CD4-positive, alpha-beta T cell (primary cell): ENCODE measurements around the gene DLK1. TPM values are rescaled to one million over a fixed set of nuclear protein-coding genes. Genes with fewer than 3 reads are reported as not detected.

Source experiments
- ATAC-seq: fragments of 200-7000 bp; cut with Tn5 transposase; one replicate; pipeline ENCODE4 v1.10.0; 2022; ENCODE audit warnings: mild to moderate bottlenecking; ENCODE audit not compliant: poor library complexity
- CTCF ChIA-PET: fragments of 350-600 bp; sonication (Branson Sonifier 250); formaldehyde crosslinking; loops from one replicate; lab custom pipeline; 2021; ENCODE audit warnings: antibody characterized with exemption, inconsistent platforms; lab: Charles Lee
- POLR2A ChIA-PET: fragments of 350-600 bp; sonication (Branson Sonifier 250); formaldehyde crosslinking; loops from one replicate; lab custom pipeline; 2021; ENCODE audit warnings: antibody characterized with exemption, inconsistent platforms; lab: Charles Lee
- DNase-seq, 14 experiments: peaks; one replicate each; pipeline ENCODE4 v3.0.0-alpha.2; 2013 to 2020; ENCODE audit warnings: mixed read lengths in 2 of 14
- H3K27ac ChIP-seq, 2 donors: one replicate each; pipeline versions ENCODE4 v1.5.1 to v1.7.0; 2013; ENCODE audit warnings: low read length in 2 of 2, low read depth in 1 of 2, mild to moderate bottlenecking in 1 of 2
- H3K27me3 ChIP-seq, 2 experiments: 1 replicate in 1 of 2; 2 replicates in 1 of 2; pipeline versions ENCODE4 v1.6.1 to v1.7.0; 2013; ENCODE audit warnings: low read length in 2 of 2, control low read depth in 1 of 2, mild to moderate bottlenecking in 1 of 2, moderate library complexity in 1 of 2; ENCODE audit not compliant: insufficient read depth in 2 of 2, control insufficient read depth in 1 of 2
- H3K36me3 ChIP-seq: one replicate; pipeline ENCODE4 v1.6.1; 2013; ENCODE audit warnings: low read length, control low read depth; ENCODE audit not compliant: insufficient read depth
- H3K4me1 ChIP-seq: one replicate; pipeline ENCODE4 v1.6.1; 2013; ENCODE audit warnings: low read length, control low read depth; ENCODE audit not compliant: insufficient read depth
- H3K4me3 ChIP-seq: one replicate; pipeline ENCODE4 v1.5.1; 2013; ENCODE audit warnings: mild to moderate bottlenecking, low read length, moderate library complexity
- H3K9me3 ChIP-seq, 2 experiments: 1 replicate in 1 of 2; 2 replicates in 1 of 2; pipeline versions ENCODE4 v1.6.1 to v1.7.0; 2013; ENCODE audit warnings: low read length in 2 of 2, mild to moderate bottlenecking in 2 of 2, control low read depth in 1 of 2, moderate library complexity in 1 of 2; ENCODE audit not compliant: control insufficient read depth in 1 of 2, insufficient read depth in 1 of 2
- H3K27ac Mint-ChIP-seq: one replicate; pipeline ENCODE4 v1.8.0; 2020; ENCODE audit warnings: mixed read lengths
- H3K27me3 Mint-ChIP-seq: one replicate; pipeline ENCODE4 v1.8.0; 2021; ENCODE audit warnings: mixed read lengths
- H3K36me3 Mint-ChIP-seq: one replicate; pipeline ENCODE4 v1.8.0; 2021; ENCODE audit warnings: low read depth, mixed read lengths
- H3K4me1 Mint-ChIP-seq: one replicate; pipeline ENCODE4 v1.8.0; 2021; ENCODE audit warnings: low read depth, mixed read lengths
- H3K4me3 Mint-ChIP-seq: one replicate; pipeline ENCODE4 v1.8.0; 2020; ENCODE audit warnings: mild to moderate bottlenecking, mixed read lengths
- H3K9me3 Mint-ChIP-seq: one replicate; pipeline ENCODE4 v1.8.0; 2020; ENCODE audit warnings: mixed read lengths
- CTCF ChIP-seq: fragments of 200-600 bp; IDR thresholded peaks from one replicate; pipeline ENCODE4 v1.8.0; 2022; ENCODE audit warnings: antibody characterized with exemption, mild to moderate bottlenecking
- intact Hi-C, 2 experiments: fragments of 100-400 bp; cut with DNase I in 1 of 2; cut with micrococcal nuclease in 1 of 2; formaldehyde crosslinking; loops; one replicate each; pipeline versions ENCODE4 v1.15.1 to v1.9.0; 2023 to 2025; cut with DNase I, micrococcal nuclease
- total RNA-seq, 174 experiments: library from RNA in 2 of 174; stranded (reverse) in 2 of 174; gene quantifications; one replicate each; pipeline ENCODE4 v1.2.3 and lab custom pipeline; 2021 to 2026

Gene DLK1
- total RNA-seq, 2 experiments from 2014 or later, result not detected

- Histone ChIP-seq H3K27me3 (peaks cover 2 to 23% of the 10 kb centered on the region in 2 experiments), H3K27ac (no peak overlapping the region), H3K4me3 (no peak overlapping the region), H3K36me3 (no peaks in the 10 kb centered on the region), H3K9me3 (peaks cover 0 to 10% of the 10 kb centered on the region in 2 experiments), H3K4me1 (no peaks in the 10 kb centered on the region)
- intact Hi-C loops, result loop anchor here (1.0 to 2.0 kb wide), 2 partner anchors 919 kb away; no protein-coding TSS in a partner anchor
- ChIA-PET CTCF (no interaction called here), POLR2A (interaction anchor here (0.6 kb wide), 1 partner anchor 917 kb away, joined by 3 read pairs; no protein-coding TSS in a partner anchor)
- H3K27me3 Mint-ChIP-seq, result peaks cover 25% of the 10 kb centered on the region
- TF ChIP-seq CTCF, result peak; percentile 56
- no peak overlapping the region for H3K4me3 Mint-ChIP-seq
- ATAC-seq (no peak), DNase-seq (peak in 5 of 14 experiments; percentile 8 to 47 (median 11))
- H3K4me1 Mint-ChIP-seq, result no peaks in the 10 kb centered on the region
- H3K36me3 Mint-ChIP-seq, result no peaks in the 10 kb centered on the region
- no peaks in the 10 kb centered on the region for H3K9me3 Mint-ChIP-seq
- no peak overlapping the region for H3K27ac Mint-ChIP-seq
These were observed 17.1 kb upstream of the DLK1 start for GRCh38 chr14:100709289-100710284.

DNA sequence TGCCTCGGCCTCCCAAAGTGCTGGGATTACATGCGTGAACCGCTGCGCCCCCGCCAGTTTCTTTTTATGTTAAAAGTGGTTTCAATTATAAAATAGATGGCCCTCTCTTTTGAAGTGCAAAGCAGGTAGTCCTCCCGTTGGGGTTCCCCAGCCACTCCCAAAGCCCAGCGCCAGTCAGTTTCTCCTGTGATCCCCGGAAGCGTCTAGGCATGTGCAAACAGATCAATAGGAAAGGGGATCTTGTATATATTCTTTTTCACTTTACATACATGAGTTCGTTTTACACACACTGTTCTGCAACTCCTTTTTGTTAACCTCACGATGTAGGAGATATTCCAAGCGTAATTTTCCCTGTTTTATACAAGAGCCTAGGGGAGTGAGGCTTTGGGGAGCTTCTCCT is 16.3 kb upstream of the DLK1 start:
- POLR2A ChIA-PET, result interaction anchor here (0.6 kb wide), 1 partner anchor 917 kb away, joined by 3 read pairs; no protein-coding TSS in a partner anchor
- no peaks in the 10 kb centered on the region for H3K36me3 Mint-ChIP-seq
- peaks cover 0 to 10% of the 10 kb centered on the region in 2 experiments for H3K9me3 ChIP-seq
- DNase-seq, result no peak
- H3K9me3 Mint-ChIP-seq, result no peaks in the 10 kb centered on the region
- no peaks in the 10 kb centered on the region for H3K36me3 ChIP-seq
- no peak overlapping the region for H3K27ac Mint-ChIP-seq
- no peak overlapping the region for H3K4me3 ChIP-seq
- CTCF ChIA-PET, result no interaction called here
- H3K27ac ChIP-seq, result no peak overlapping the region
- H3K27me3 ChIP-seq, result peaks cover 2 to 23% of the 10 kb centered on the region in 2 experiments
- H3K4me3 Mint-ChIP-seq, result no peak overlapping the region
- H3K4me1 Mint-ChIP-seq, result no peaks in the 10 kb centered on the region
- intact Hi-C loops, result no loop called here
- no peak for TF ChIP-seq CTCF
- no peak for ATAC-seq
- peaks cover 18% of the 10 kb centered on the region for H3K27me3 Mint-ChIP-seq
- no peaks in the 10 kb centered on the region for H3K4me1 ChIP-seq

DNA sequence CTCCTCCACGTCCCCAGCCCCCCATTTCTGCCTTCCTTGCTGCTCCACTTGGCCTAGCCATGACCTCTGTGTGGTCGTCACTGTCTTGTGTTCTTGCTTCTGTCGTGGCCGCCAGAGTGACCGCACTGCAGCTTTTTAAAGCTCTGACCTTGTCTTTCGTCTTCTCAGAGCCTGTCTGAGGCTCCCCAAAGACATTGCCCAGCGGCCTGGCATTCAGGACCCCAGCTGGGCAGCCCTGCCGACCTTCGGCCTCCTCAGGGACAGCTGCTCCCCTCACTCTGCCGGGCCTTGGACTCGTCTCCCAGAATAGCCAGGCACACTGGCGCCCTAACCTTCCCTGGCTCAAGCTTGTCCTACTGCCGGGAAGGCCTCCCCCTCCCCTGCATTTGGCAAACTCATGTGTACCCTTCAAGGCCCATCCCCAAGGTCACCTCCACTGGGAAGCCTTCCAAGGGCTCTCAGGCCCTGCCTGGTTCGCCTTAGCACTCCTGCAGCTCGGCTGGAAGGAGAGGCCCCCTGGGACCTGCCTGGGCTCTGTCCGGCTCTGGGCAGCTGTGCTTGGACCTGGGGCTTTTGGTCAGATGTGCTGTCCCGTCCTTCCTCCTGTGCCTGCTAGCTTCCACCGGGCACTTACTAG is 15.7 kb upstream of the DLK1 start:
- H3K27ac Mint-ChIP-seq, result no peak overlapping the region
- no peak for ATAC-seq
- TF ChIP-seq CTCF, result no peak
- no peaks in the 10 kb centered on the region for H3K9me3 Mint-ChIP-seq
- no peak for DNase-seq
- Histone ChIP-seq H3K9me3 (peaks cover 0 to 13% of the 10 kb centered on the region in 2 experiments), H3K4me3 (no peak overlapping the region), H3K36me3 (no peaks in the 10 kb centered on the region), H3K4me1 (no peaks in the 10 kb centered on the region), H3K27me3 (peaks cover 2 to 23% of the 10 kb centered on the region in 2 experiments), H3K27ac (no peak overlapping the region)
- CTCF ChIA-PET, result no interaction called here
- H3K4me3 Mint-ChIP-seq, result no peak overlapping the region
- POLR2A ChIA-PET, result no interaction called here
- H3K4me1 Mint-ChIP-seq, result no peaks in the 10 kb centered on the region
- intact Hi-C loops, result no loop called here
- no peaks in the 10 kb centered on the region for H3K36me3 Mint-ChIP-seq
- peaks cover 18% of the 10 kb centered on the region for H3K27me3 Mint-ChIP-seq
